Activated CD4-positive, CD25-positive, alpha-beta regulatory T cell treated with anti-CD3 and anti-CD28 coated beads, Interleukin-2, amount 50 U/mL, for 72 hours (primary cell): ENCODE results near the gene MVB12B.

Experiments
- DNase-seq: peaks from one replicate; pipeline ENCODE4 v3.0.0; 2021

Gene MVB12B

GRCh38 chr9:126304207-126304970, 22.2 kb upstream of the MVB12B start:
- no peak for DNase-seq

GRCh38 chr9:126304971-126305320, 21.7 kb upstream of the MVB12B start:
- DNase-seq = no peak

GRCh38 chr9:126306071-126306647, 20.5 kb upstream of the MVB12B start:
- DNase-seq = no peak

GRCh38 chr9:126307322-126308061, 19.1 kb upstream of the MVB12B start:
- no peak for DNase-seq

- DNase-seq = no peak
Measured at GRCh38 chr9:126309427-126310189, 17.0 kb upstream of the MVB12B start.

- no peak for DNase-seq
Measured at GRCh38 chr9:126312584-126313551, 13.8 kb upstream of the MVB12B start.

- DNase-seq = no peak
Measured at GRCh38 chr9:126316085-126316655, 10.5 kb upstream of the MVB12B start.

GRCh38 chr9:126317513-126317912, 9.1 kb upstream of the MVB12B start:
- no peak for DNase-seq

GRCh38 chr9:126318858-126319257, 7.8 kb upstream of the MVB12B start:
- DNase-seq = no peak

- DNase-seq = no peak
Measured at GRCh38 chr9:126319671-126320070, 7.0 kb upstream of the MVB12B start.

GRCh38 chr9:126320158-126320922, 6.3 kb upstream of the MVB12B start:
- no peak for DNase-seq

GRCh38 chr9:126321742-126322141, 4.9 kb upstream of the MVB12B start:
- DNase-seq = no peak

GRCh38 chr9:126325821-126326220, 808 bp upstream of the MVB12B start:
- DNase-seq = no peak

GRCh38 chr9:126327006-126327713, 531 bp downstream of the MVB12B start:
- DNase-seq = peak; percentile 34

GRCh38 chr9:126327714-126328185, 1.1 kb downstream of the MVB12B start:
- no peak for DNase-seq

- no peak for DNase-seq
Measured at GRCh38 chr9:126328407-126328806, 1.8 kb downstream of the MVB12B start.

GRCh38 chr9:126329476-126330275, 3.0 kb downstream of the MVB12B start:
- no peak for DNase-seq

GRCh38 chr9:126330536-126330935, 3.9 kb downstream of the MVB12B start:
- no peak for DNase-seq
